H9 (cell line): ENCODE data around the gene PAXX. TPM values are rescaled to one million over a fixed set of nuclear protein-coding genes. Genes with fewer than 3 reads are reported as not detected.

ENCODE experiments used
- DNase-seq: peaks from one replicate; pipeline ENCODE4 v3.0.0-alpha.2; 2017
- H2AFZ ChIP-seq: one replicate; pipeline ENCODE4 v1.6.1; 2013; ENCODE audit warnings: mild to moderate bottlenecking, low read length, control low read depth, moderate library complexity
- H2AK5ac ChIP-seq: 2 replicates; pipeline ENCODE4 v1.6.1; 2013; ENCODE audit warnings: low read length, control low read depth, mixed read lengths; ENCODE audit not compliant: insufficient read length
- H2BK120ac ChIP-seq: one replicate; pipeline ENCODE4 v1.6.1; 2013; ENCODE audit warnings: low read depth, mild to moderate bottlenecking, low read length, control low read depth, inconsistent platforms; ENCODE audit not compliant: poor library complexity, severe bottlenecking
- H2BK12ac ChIP-seq: 2 replicates; pipeline ENCODE4 v1.6.1; 2013; ENCODE audit warnings: low read length, control low read depth, mixed read lengths, low read depth; ENCODE audit not compliant: insufficient read length
- H2BK15ac ChIP-seq: 2 replicates; pipeline ENCODE4 v1.6.1; 2013; ENCODE audit warnings: low read depth, low read length, control low read depth
- H2BK20ac ChIP-seq: one replicate; pipeline ENCODE4 v1.6.1; 2013; ENCODE audit warnings: low read depth, mild to moderate bottlenecking, low read length, control low read depth, inconsistent platforms; ENCODE audit not compliant: poor library complexity, severe bottlenecking
- H2BK5ac ChIP-seq: 2 replicates; pipeline ENCODE4 v1.6.1; 2013; ENCODE audit warnings: low read length, control low read depth, mixed read lengths; ENCODE audit not compliant: insufficient read length
- H3K14ac ChIP-seq: 2 replicates; pipeline ENCODE4 v1.6.1; 2013; ENCODE audit warnings: low read length, control low read depth; ENCODE audit not compliant: insufficient read depth
- H3K18ac ChIP-seq: 2 replicates; pipeline ENCODE4 v1.6.1; 2013; ENCODE audit warnings: low read depth, mild to moderate bottlenecking, mixed read lengths, low read length, control low read depth; ENCODE audit not compliant: insufficient read length
- H3K23ac ChIP-seq: 2 replicates; pipeline ENCODE4 v1.6.1; 2013; ENCODE audit warnings: low read length, control low read depth, mixed read lengths, low read depth; ENCODE audit not compliant: insufficient read length
- H3K23me2 ChIP-seq: 2 replicates; pipeline ENCODE4 v1.6.1; 2013; ENCODE audit warnings: low read depth, mild to moderate bottlenecking, mixed read lengths, low read length, control low read depth; ENCODE audit not compliant: insufficient read length, poor library complexity, severe bottlenecking
- H3K27ac ChIP-seq: 2 replicates; pipeline ENCODE4 v1.5.1; 2013; ENCODE audit warnings: low read length, control low read depth, mixed read lengths, low read depth; ENCODE audit not compliant: insufficient read length
- H3K27me3 ChIP-seq: 2 replicates; pipeline ENCODE4 v1.6.1; 2013; ENCODE audit warnings: low read length, control low read depth, inconsistent platforms; ENCODE audit not compliant: insufficient read depth
- H3K4ac ChIP-seq: 2 replicates; pipeline ENCODE4 v1.6.1; 2013; ENCODE audit warnings: low read depth, mild to moderate bottlenecking, control low read depth, inconsistent platforms, low read length, moderate library complexity
- H3K4me1 ChIP-seq: 2 replicates; pipeline ENCODE4 v1.6.1; 2013; ENCODE audit warnings: low read length, control low read depth, inconsistent platforms; ENCODE audit not compliant: insufficient read depth
- H3K4me2 ChIP-seq: 2 replicates; pipeline ENCODE4 v1.6.1; 2013; ENCODE audit warnings: low read length, control low read depth, mixed read lengths; ENCODE audit not compliant: insufficient read length, insufficient read depth
- H3K56ac ChIP-seq: 2 replicates; pipeline ENCODE4 v1.6.1; 2013; ENCODE audit warnings: low read depth, mild to moderate bottlenecking, mixed read lengths, low read length, control low read depth; ENCODE audit not compliant: insufficient read length
- H3K79me1 ChIP-seq: 2 replicates; pipeline ENCODE4 v1.6.1; 2013; ENCODE audit warnings: low read depth, mild to moderate bottlenecking, moderate library complexity, low read length, control low read depth, inconsistent platforms; ENCODE audit not compliant: insufficient read depth, poor library complexity, severe bottlenecking
- H3K79me2 ChIP-seq: 2 replicates; pipeline ENCODE4 v1.6.1; 2013; ENCODE audit warnings: low read length, control low read depth, inconsistent platforms; ENCODE audit not compliant: insufficient read depth
- H3K9ac ChIP-seq: 2 replicates; pipeline ENCODE4 v1.6.1; 2013; ENCODE audit warnings: low read length, control low read depth, mixed read lengths; ENCODE audit not compliant: insufficient read length; ENCODE audit errors: extremely low read depth
- H3K9me3 ChIP-seq: one replicate; pipeline ENCODE4 v1.6.1; 2013; ENCODE audit warnings: low read depth, low read length, inconsistent platforms; ENCODE audit not compliant: control insufficient read depth
- H3T11ph ChIP-seq: one replicate; pipeline ENCODE4 v1.6.1; 2013; ENCODE audit warnings: mild to moderate bottlenecking, low read length, control low read depth, inconsistent platforms
- H4K20me1 ChIP-seq: one replicate; pipeline ENCODE4 v1.6.1; 2013; ENCODE audit not compliant: control insufficient read depth, insufficient read length, insufficient read depth
- H4K5ac ChIP-seq: 2 replicates; pipeline ENCODE4 v1.6.1; 2013; ENCODE audit warnings: low read depth, mild to moderate bottlenecking, mixed read lengths, low read length, control low read depth; ENCODE audit not compliant: insufficient read length
- H4K8ac ChIP-seq: replicated peaks from 2 replicates; pipeline ENCODE4 v1.6.1; 2013; ENCODE audit warnings: low read length, control low read depth, mixed read lengths, low read depth; ENCODE audit not compliant: insufficient read length
- H4K91ac ChIP-seq: 2 replicates; pipeline ENCODE4 v1.6.1; 2013; ENCODE audit warnings: low read depth, mild to moderate bottlenecking, moderate library complexity, mixed read lengths, low read length, control low read depth; ENCODE audit not compliant: insufficient read length
- H3K27ac Mint-ChIP-seq, 3 experiments: 2 replicates in 2 of 3; 3 replicates in 1 of 3; pipeline ENCODE4 v1.8.0; 2020 to 2021; ENCODE audit warnings: mixed read lengths in 3 of 3, mild to moderate bottlenecking in 1 of 3, moderate library complexity in 1 of 3
- H3K27me3 Mint-ChIP-seq: 2 replicates; pipeline ENCODE4 v1.8.0; 2021; ENCODE audit warnings: low read depth, mild to moderate bottlenecking, moderate library complexity, mixed read lengths
- H3K36me3 Mint-ChIP-seq, 3 experiments: 2 replicates in 2 of 3; 3 replicates in 1 of 3; pipeline ENCODE4 v1.8.0; 2020 to 2021; ENCODE audit warnings: low read depth in 3 of 3, mixed read lengths in 3 of 3; ENCODE audit not compliant: insufficient read depth in 1 of 3
- H3K4me1 Mint-ChIP-seq, 2 experiments: 2 replicates each; pipeline ENCODE4 v1.8.0; 2020; ENCODE audit warnings: mixed read lengths in 2 of 2
- H3K4me3 Mint-ChIP-seq, 2 experiments: 2 replicates in 1 of 2; 3 replicates in 1 of 2; pipeline ENCODE4 v1.8.0; 2020 to 2021; ENCODE audit warnings: mild to moderate bottlenecking in 2 of 2, mixed read lengths in 2 of 2, moderate library complexity in 1 of 2
- H3K9me3 Mint-ChIP-seq, 2 experiments: 2 replicates in 1 of 2; 3 replicates in 1 of 2; pipeline ENCODE4 v1.8.0; 2020; ENCODE audit warnings: mild to moderate bottlenecking in 2 of 2, mixed read lengths in 2 of 2, moderate library complexity in 1 of 2
- CTCF ChIP-seq: fragments of 200-600 bp; sonication (generic); conservative IDR thresholded peaks from 3 replicates; pipeline ENCODE4 v1.8.0; 2021; ENCODE audit warnings: antibody characterized with exemption, mild to moderate bottlenecking
- WGBS: extraction: QIAGEN DNeasy Blood & Tissue Kit; methylation state at CpG from one replicate; pipeline ENCODE4 v1.1.7; 2013; ENCODE audit warnings: missing lambda C conversion rate, low lambda C conversion rate, mixed read lengths; ENCODE audit not compliant: insufficient read length; ENCODE audit errors: extremely low coverage; 5-methylcytosine and 5-hydroxymethylcytosine counted together
- total RNA-seq: library from RNA; stranded (reverse); gene quantifications from 2 replicates; pipeline ENCODE4 v1.2.1, GENCODE V29; 2021

PAXX gene
- total RNA-seq, 1 experiment from 2014 or later, result 51.2 TPM

- no peak for DNase-seq
- no CpG with 5 or more reads among the region's 61 CpGs for WGBS
Measured at GRCh38 chr9:136943291-136944211, 48.7 kb upstream of the PAXX start.

More at GRCh38 chr9:136943291-136944211, 48.7 kb upstream of the PAXX start:
- no peak overlapping the region; the same call in 1 of the 2 replicates for H2BK15ac ChIP-seq
- no peak overlapping the region for H3K4ac ChIP-seq
- no peak overlapping the region for H3K56ac ChIP-seq
- no peaks in the 10 kb centered on the region for H3K79me2 ChIP-seq
- no peak overlapping the region for H4K91ac ChIP-seq
- H3K23ac ChIP-seq, result no peak overlapping the region
- peak overlapping the region; percentile 13 for H3K9ac ChIP-seq
- H3K27ac ChIP-seq, result no peak overlapping the region
- H2AFZ ChIP-seq, result no peak overlapping the region
- no peak overlapping the region for H4K5ac ChIP-seq
- no peak overlapping the region for H2BK20ac ChIP-seq
- Mint-ChIP-seq H3K36me3 (peaks cover 2 to 38% (median 31%) of the 10 kb centered on the region in 3 experiments; a peak in 5 of 7 replicates), H3K27me3 (peaks cover 3% of the 10 kb centered on the region; the same call in 1 of the 2 replicates), H3K4me3 (peak overlapping the region; percentile 68 to 82), H3K9me3 (no peaks in the 10 kb centered on the region), H3K27ac (no peak overlapping the region; a peak in 1 of 7 replicates), H3K4me1 (peaks cover 11 to 19% of the 10 kb centered on the region in 2 experiments)
- no peak overlapping the region for H2BK12ac ChIP-seq
- no peak overlapping the region for H2AK5ac ChIP-seq
- no peaks in the 10 kb centered on the region for H4K20me1 ChIP-seq
- no peaks in the 10 kb centered on the region for H3K27me3 ChIP-seq
- peaks cover 3% of the 10 kb centered on the region for H3K23me2 ChIP-seq
- H3K4me2 ChIP-seq, result peak overlapping the region; percentile 60
- no peaks in the 10 kb centered on the region for H3K4me1 ChIP-seq
- H3K79me1 ChIP-seq, result no peaks in the 10 kb centered on the region
- H3K14ac ChIP-seq, result no peak overlapping the region; the same call in 1 of the 2 replicates
- H4K8ac ChIP-seq, result no peak overlapping the region
- H3K18ac ChIP-seq, result no peak overlapping the region
- no peak overlapping the region for H3T11ph ChIP-seq
- no peak overlapping the region for H2BK120ac ChIP-seq
- TF ChIP-seq CTCF, result no peak; the same call in 2 of the 3 replicates
- no peak overlapping the region for H2BK5ac ChIP-seq
- no peaks in the 10 kb centered on the region for H3K9me3 ChIP-seq
